Mesothelial cell of epicardium (in vitro differentiated cells): ENCODE results near the gene WDR45B. TPM values are rescaled to one million over a fixed set of nuclear protein-coding genes. Genes with fewer than 3 reads are reported as not detected.

Experiments
- DNase-seq, 2 experiments: peaks; one replicate each; pipeline ENCODE4 v3.0.0; 2021; ENCODE audit warnings: low spot score in 2 of 2; ENCODE audit not compliant: unreplicated experiment in 2 of 2
- H3K27ac Mint-ChIP-seq: 2 replicates; pipeline ENCODE4 v1.8.0; 2021; ENCODE audit warnings: mixed read lengths
- H3K27me3 Mint-ChIP-seq: 2 replicates; pipeline ENCODE4 v1.8.0; 2021; ENCODE audit warnings: low read depth, mixed read lengths
- H3K36me3 Mint-ChIP-seq: 2 replicates; pipeline ENCODE4 v1.8.0; 2021; ENCODE audit warnings: mixed read lengths
- H3K4me1 Mint-ChIP-seq: 2 replicates; pipeline ENCODE4 v1.8.0; 2021; ENCODE audit warnings: mixed read lengths
- H3K4me3 Mint-ChIP-seq: 2 replicates; pipeline ENCODE4 v1.8.0; 2021; ENCODE audit warnings: mild to moderate bottlenecking, moderate library complexity, mixed read lengths
- H3K9me3 Mint-ChIP-seq: 2 replicates; pipeline ENCODE4 v1.8.0; 2021; ENCODE audit warnings: mixed read lengths
- total RNA-seq: library from RNA; stranded (reverse); gene quantifications from 3 replicates; pipeline ENCODE4 v1.2.1, GENCODE V29; 2021
- TF ChIP-seq, protein P1 (sequence below): fragments of 200-600 bp; sonication (generic); IDR thresholded peaks from one replicate; pipeline ENCODE4 v1.5.0; 2021; ENCODE audit warnings: antibody characterized with exemption; ENCODE audit not compliant: unreplicated experiment

Gene WDR45B
- total RNA-seq, 1 donor from 2014 or later, result 92.3 TPM

DNA sequence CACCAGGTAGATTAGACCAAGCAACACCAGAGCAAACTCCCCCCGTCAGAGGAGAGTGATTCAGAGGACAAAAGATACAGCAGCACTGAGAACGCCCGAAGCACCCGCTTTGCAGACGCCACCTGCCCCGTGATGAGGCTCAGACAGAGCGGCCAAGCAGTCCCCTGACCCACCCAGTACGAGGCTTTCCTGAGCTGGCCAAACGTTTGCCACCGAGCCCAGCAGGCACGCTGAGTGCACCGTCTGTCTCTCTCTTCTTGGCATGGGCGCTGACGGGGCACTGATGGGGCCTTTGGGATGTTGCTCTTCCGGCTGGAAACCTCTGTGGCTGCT, 19.4 kb upstream of the WDR45B start:
- Mint-ChIP-seq H3K4me3 (no peak overlapping the region), H3K27me3 (no peaks in the 10 kb centered on the region), H3K9me3 (no peaks in the 10 kb centered on the region), H3K27ac (no peak overlapping the region), H3K4me1 (peaks cover 10% of the 10 kb centered on the region), H3K36me3 (peaks cover 2% of the 10 kb centered on the region)
- no peak for DNase-seq
- TF ChIP-seq, protein P1, sequence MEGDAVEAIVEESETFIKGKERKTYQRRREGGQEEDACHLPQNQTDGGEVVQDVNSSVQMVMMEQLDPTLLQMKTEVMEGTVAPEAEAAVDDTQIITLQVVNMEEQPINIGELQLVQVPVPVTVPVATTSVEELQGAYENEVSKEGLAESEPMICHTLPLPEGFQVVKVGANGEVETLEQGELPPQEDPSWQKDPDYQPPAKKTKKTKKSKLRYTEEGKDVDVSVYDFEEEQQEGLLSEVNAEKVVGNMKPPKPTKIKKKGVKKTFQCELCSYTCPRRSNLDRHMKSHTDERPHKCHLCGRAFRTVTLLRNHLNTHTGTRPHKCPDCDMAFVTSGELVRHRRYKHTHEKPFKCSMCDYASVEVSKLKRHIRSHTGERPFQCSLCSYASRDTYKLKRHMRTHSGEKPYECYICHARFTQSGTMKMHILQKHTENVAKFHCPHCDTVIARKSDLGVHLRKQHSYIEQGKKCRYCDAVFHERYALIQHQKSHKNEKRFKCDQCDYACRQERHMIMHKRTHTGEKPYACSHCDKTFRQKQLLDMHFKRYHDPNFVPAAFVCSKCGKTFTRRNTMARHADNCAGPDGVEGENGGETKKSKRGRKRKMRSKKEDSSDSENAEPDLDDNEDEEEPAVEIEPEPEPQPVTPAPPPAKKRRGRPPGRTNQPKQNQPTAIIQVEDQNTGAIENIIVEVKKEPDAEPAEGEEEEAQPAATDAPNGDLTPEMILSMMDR, result no peak

DNA sequence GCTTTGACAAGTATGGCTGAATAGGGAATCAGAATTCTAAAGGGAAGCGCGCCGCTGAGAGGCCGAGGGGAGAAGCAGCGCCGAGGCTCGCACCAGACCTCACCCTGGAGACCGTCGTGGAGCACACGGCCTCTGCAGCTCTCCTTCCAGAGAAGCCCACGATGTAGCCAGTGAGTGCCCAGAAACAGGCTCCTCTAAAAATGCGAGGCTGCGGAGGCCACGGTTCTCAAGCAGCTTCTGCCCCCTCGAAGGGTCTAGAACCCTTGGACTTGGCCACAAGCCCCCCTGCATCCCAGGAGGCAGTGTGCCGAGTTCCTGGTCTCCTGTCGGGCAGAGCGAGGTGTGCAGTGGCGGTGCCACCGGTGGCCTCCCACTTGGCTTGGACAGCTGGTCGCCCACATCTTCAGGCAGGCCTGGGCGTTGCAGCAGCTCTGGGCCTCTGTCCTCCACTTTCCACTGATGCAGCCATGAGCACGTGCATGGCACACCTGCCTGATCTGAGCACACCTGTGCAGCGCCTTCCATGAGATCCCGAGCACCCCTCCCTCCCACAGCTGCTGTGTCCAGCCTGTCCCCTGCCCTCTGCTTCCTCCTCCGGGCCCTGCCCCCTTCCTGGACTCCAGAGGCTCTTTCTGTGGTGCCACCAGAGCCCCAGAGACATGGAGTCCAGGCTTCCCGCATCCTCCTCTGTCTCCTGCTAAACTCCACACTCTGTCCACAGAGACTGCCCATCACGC, 18.9 kb upstream of the WDR45B start:
- Mint-ChIP-seq H3K4me3 (no peak overlapping the region), H3K36me3 (peaks cover 2% of the 10 kb centered on the region), H3K27me3 (no peaks in the 10 kb centered on the region), H3K27ac (no peak overlapping the region), H3K4me1 (peaks cover 10% of the 10 kb centered on the region), H3K9me3 (no peaks in the 10 kb centered on the region)
- TF ChIP-seq, protein P1, result no peak
- no peak for DNase-seq

DNA sequence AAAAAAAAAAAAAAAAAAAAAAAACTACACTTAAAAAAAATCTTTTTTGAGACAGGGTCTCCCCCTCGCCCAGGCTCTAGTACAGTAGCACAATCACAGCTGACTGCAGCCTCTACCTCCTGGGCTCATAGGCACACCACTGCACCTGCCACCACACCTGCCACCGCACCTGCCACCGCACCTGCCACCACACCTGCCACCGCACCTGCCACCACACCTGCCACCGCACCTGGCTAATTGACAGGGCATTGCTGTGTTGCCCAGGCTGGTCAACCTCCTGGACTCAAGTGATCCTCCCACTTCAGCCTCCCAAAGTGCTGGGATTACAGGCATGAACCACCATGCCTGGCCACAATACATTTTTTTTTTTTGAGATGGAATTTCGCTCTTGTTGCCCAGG, 17.6 kb upstream of the WDR45B start:
- Mint-ChIP-seq H3K27ac (no peak overlapping the region), H3K9me3 (no peaks in the 10 kb centered on the region), H3K4me1 (peaks cover 10% of the 10 kb centered on the region), H3K27me3 (no peaks in the 10 kb centered on the region), H3K4me3 (no peak overlapping the region), H3K36me3 (peaks cover 10% of the 10 kb centered on the region)
- no peak for DNase-seq
- TF ChIP-seq, protein P1, result no peak

DNA sequence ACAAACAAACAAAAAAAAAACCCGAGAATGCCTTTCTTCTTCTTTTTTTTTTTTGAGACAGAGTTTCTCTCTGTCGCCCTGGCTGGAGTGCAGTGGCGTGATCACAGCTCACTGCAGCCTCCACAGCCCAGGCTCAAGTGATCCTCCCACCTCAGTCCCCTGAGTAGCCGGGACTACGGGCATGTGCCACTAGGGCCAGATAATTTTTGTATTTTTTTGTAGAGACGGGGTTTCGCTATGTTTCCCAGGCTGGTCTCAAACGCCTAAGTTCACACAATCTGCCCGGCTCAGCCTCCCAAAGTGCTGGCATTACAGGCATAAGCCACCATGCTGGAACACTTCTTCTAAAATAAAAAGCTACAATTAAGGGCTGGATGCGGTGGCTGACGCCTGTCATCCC, 17.0 kb upstream of the WDR45B start:
- peaks cover 16% of the 10 kb centered on the region for H3K36me3 Mint-ChIP-seq
- H3K27ac Mint-ChIP-seq, result no peak overlapping the region
- no peak for DNase-seq
- H3K4me1 Mint-ChIP-seq, result peaks cover 10% of the 10 kb centered on the region
- no peaks in the 10 kb centered on the region for H3K9me3 Mint-ChIP-seq
- TF ChIP-seq, protein P1, result no peak
- H3K27me3 Mint-ChIP-seq, result no peaks in the 10 kb centered on the region
- H3K4me3 Mint-ChIP-seq, result no peak overlapping the region

DNA sequence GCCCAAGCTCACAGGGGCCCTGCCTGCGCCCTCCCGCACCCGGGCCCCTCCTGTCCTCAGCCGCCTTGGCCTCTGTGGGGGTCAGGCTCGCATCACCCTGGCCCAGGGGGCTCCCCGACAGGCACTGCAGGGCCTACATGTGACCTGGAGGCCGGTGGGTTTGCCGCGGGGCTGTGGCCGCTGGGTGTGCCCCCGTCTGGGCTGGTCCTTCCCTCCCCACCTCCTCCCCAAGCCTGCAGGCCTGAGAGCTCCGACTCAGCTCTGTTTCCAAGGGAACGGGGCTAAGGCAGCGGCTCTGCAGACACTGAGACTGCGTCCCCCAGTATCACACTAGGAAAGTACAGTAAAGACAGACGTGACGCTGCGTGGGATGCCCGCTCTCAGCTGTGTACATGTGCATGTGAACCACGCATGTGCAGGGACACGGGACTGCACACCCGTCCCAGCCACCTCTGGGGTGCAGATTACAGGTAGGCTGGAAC, 16.5 kb upstream of the WDR45B start:
- Mint-ChIP-seq H3K9me3 (no peaks in the 10 kb centered on the region), H3K4me3 (no peak overlapping the region)

More for the DNA sequence above, 16.5 kb upstream of the WDR45B start:
- DNase-seq, result no peak
- H3K4me1 Mint-ChIP-seq, result peaks cover 10% of the 10 kb centered on the region
- no peak overlapping the region for H3K27ac Mint-ChIP-seq
- TF ChIP-seq, protein P1, result no peak
- H3K27me3 Mint-ChIP-seq, result no peaks in the 10 kb centered on the region
- peaks cover 21% of the 10 kb centered on the region for H3K36me3 Mint-ChIP-seq
